ENCODE data around the gene TSPAN6. TPM values are rescaled to one million over a fixed set of nuclear protein-coding genes. Genes with fewer than 3 reads are reported as not detected.
A peak's percentile ranks its signal among the peaks of the same experiment; 100 is the strongest.

TSPAN6 gene
- total and polyA plus RNA-seq, 2 of the 4 experiments (the other 2 are of a cell fraction): 16.1 to 20.1 TPM

- DNase-seq (no peak), ATAC-seq (ENCODE audit: low read depth) (no peak)
- Histone ChIP-seq H2AK9ac (replicated peaks; ENCODE audit: low read depth, low read length, poor library complexity) (no peak overlapping the region), H3K36me3 (ENCODE audit: control insufficient read depth, insufficient read depth, low read length) (no peaks in the 10 kb centered on the region), H2BK5ac (ENCODE audit: low read depth, low read length, poor library complexity, severe bottlenecking) (no peak overlapping the region), H3K4ac (ENCODE audit: low read depth, low read length) (no peak overlapping the region), H2BK120ac (ENCODE audit: low read depth, low read length) (no peak overlapping the region), H3K56ac (ENCODE audit: extremely low read depth, insufficient read depth, low read length) (no peak overlapping the region), H3K18ac (ENCODE audit: low read depth, low read length) (no peak overlapping the region), H3K9me1 (ENCODE audit: insufficient read depth, low read length) (no peaks in the 10 kb centered on the region), H2BK15ac (ENCODE audit: low read depth, low read length) (no peak overlapping the region), H2AK5ac (ENCODE audit: low read depth, low read length) (no peak overlapping the region), H4K91ac (ENCODE audit: insufficient read depth, low read depth, low read length) (no peak overlapping the region), H3K23ac (ENCODE audit: low read depth, low read length) (no peak overlapping the region), H3K14ac (replicated peaks; ENCODE audit: low read depth, low read length) (no peak overlapping the region), H3K9me3 (ENCODE audit: control insufficient read depth, insufficient read depth, low read length) (no peaks in the 10 kb centered on the region), H2BK20ac (ENCODE audit: low read depth, low read length) (no peak overlapping the region), H4K20me1 (ENCODE audit: insufficient read depth, low read length) (no peaks in the 10 kb centered on the region), H4K8ac (ENCODE audit: low read depth in 2 of 2, low read length in 2 of 2) (no peak overlapping the region), H3K27ac (ENCODE audit: insufficient read depth, low read length) (no peak overlapping the region), H3K4me3 (ENCODE audit: insufficient read depth, low read depth, low read length) (no peak overlapping the region), H3K4me2 (ENCODE audit: low read depth, low read length) (no peak overlapping the region), H3K4me1 (ENCODE audit: control insufficient read depth, insufficient read depth, low read length) (no peaks in the 10 kb centered on the region), H3K27me3 (ENCODE audit: control insufficient read depth, insufficient read depth, low read length) (peaks cover 3% of the 10 kb centered on the region), H3K9ac (ENCODE audit: low read depth, low read length) (no peak overlapping the region), H4K5ac (ENCODE audit: low read depth, low read length) (no peak overlapping the region), H2AFZ (replicated peaks; ENCODE audit: low read length, poor library complexity) (no peak overlapping the region), H3K79me1 (ENCODE audit: low read depth in 1 of 2, low read length in 2 of 2) (no peaks in the 10 kb centered on the region)
- TF ChIP-seq POLR2A (IDR thresholded peaks at IDR 0.05; ENCODE audit: low read depth, low read length) (no peak), CTCF (conservative IDR thresholded peaks at IDR 0.05; ENCODE audit: low read depth, low read length) (0 out of 2 replicates have a peak, but pooled peaks have one; percentile 6)
- WGBS, 2 experiments (ENCODE audit: extremely low coverage in 2 of 2, insufficient read length in 1 of 2): no CpG with 5 or more reads among the region's 1 CpG
- intact Hi-C loops (cut with micrococcal nuclease): no loop called here
- POLR2A ChIA-PET (ENCODE audit: unreplicated experiment): no interaction called here
- dilution Hi-C loops (cut with HindIII; ENCODE audit: low sequenced_read_pairs, unreplicated experiment): no loop called here
- in situ Hi-C loops (cut with MboI; ENCODE audit: low sequenced_read_pairs): no loop called here
- CTCF ChIA-PET: interaction anchor here (0.6 to 1.1 kb wide), 3 partner anchors 25 to 672 kb away, joined by 4 to 7 read pairs (median 4); no protein-coding TSS in a partner anchor
- BruUV-seq (replicated peaks): no TSS peak
Measured at GRCh38 chrX:100609591-100609990, 27.0 kb downstream of the TSPAN6 start.

All from IMR-90 (cell line).